Panc1 (cell line): Measurements from ENCODE around the gene WDR7. TPM values are rescaled to one million over a fixed set of nuclear protein-coding genes. Genes with fewer than 3 reads are reported as not detected.

Experiments used
- ATAC-seq: fragments of 200-7000 bp; cut with Tn5 transposase; 2 replicates; pipeline ENCODE4 v1.9.1; 2020; ENCODE audit warnings: mild to moderate bottlenecking, moderate library complexity
- BruUV-seq: library from RNA; stranded (reverse); fragments of 400-500 nt; replicated peaks from 2 replicates; lab custom pipeline; 2021; lab: Mats Ljungman, UMichigan
- CTCF ChIA-PET: fragments of 300-600 bp; sonication (Branson Sonifier 250); formaldehyde crosslinking; loops from one replicate; lab custom pipeline; 2022; ENCODE audit warnings: antibody characterized with exemption; lab: Charles Lee
- POLR2A ChIA-PET: fragments of 300-600 bp; sonication (Branson Sonifier 250); formaldehyde crosslinking; loops from one replicate; lab custom pipeline; 2022; ENCODE audit warnings: antibody characterized with exemption; lab: Charles Lee
- DNase-seq: peaks from one replicate; pipeline ENCODE4 v3.0.0-alpha.2; 2010; ENCODE audit warnings: low read depth, low spot score
- H3K27ac ChIP-seq: 2 replicates; pipeline ENCODE4 v1.5.1; 2011; ENCODE audit warnings: mild to moderate bottlenecking, low read length, inconsistent platforms
- H3K27me3 ChIP-seq: fragments of 200-500 bp; sonication (Bioruptor generic); 2 replicates; pipeline ENCODE4 v1.6.0; 2014; ENCODE audit warnings: low read length, inconsistent platforms; ENCODE audit not compliant: control insufficient read depth, insufficient read depth
- H3K36me3 ChIP-seq: fragments of 200-500 bp; sonication (Bioruptor generic); 2 replicates; pipeline ENCODE4 v1.5.1; 2014; ENCODE audit warnings: inconsistent platforms, mild to moderate bottlenecking, low read length, moderate library complexity; ENCODE audit not compliant: control insufficient read depth, insufficient read depth
- H3K4me1 ChIP-seq: 2 replicates; pipeline ENCODE4 v1.5.1; 2011; ENCODE audit warnings: inconsistent platforms, mild to moderate bottlenecking, low read length, moderate library complexity; ENCODE audit not compliant: control insufficient read depth, insufficient read depth
- H3K4me3 ChIP-seq, 2 experiments: 2 replicates each; pipeline ENCODE4 v1.5.1; 2011 to 2012; ENCODE audit warnings: low read depth in 2 of 2, low read length in 2 of 2, mild to moderate bottlenecking in 2 of 2, inconsistent platforms in 1 of 2, moderate library complexity in 1 of 2
- H3K9me3 ChIP-seq: fragments of 200-500 bp; sonication (Bioruptor generic); 2 replicates; pipeline ENCODE4 v1.5.1; 2014; ENCODE audit warnings: low read depth, mild to moderate bottlenecking, inconsistent platforms, low read length, moderate library complexity; ENCODE audit not compliant: control insufficient read depth, insufficient read depth
- POLR2AphosphoS5 ChIP-seq: IDR thresholded peaks from 2 replicates; pipeline ENCODE4 v1.6.1; 2012; ENCODE audit warnings: mild to moderate bottlenecking, low read depth, low read length, moderate library complexity
- SIN3A ChIP-seq: IDR thresholded peaks from 2 replicates; pipeline ENCODE4 v1.6.1; 2012; ENCODE audit warnings: low read depth, mild to moderate bottlenecking, low read length, moderate library complexity, borderline replicate concordance; ENCODE audit not compliant: insufficient read depth
- TCF7L2 ChIP-seq: IDR thresholded peaks from 2 replicates; pipeline ENCODE4 v1.6.1; 2011; ENCODE audit warnings: mild to moderate bottlenecking, low read depth, low read length, inconsistent platforms
- in situ Hi-C: cut with HindIII; loops from 2 replicates; pipeline ENCODE4 v1.10.0; 2016; ENCODE audit warnings: low sequenced_read_pairs, low pct_unique_long_range_greater_than_20kb
- intact Hi-C: fragments of 100-400 bp; cut with micrococcal nuclease; formaldehyde crosslinking; loops from one replicate; pipeline ENCODE4 v1.10.0; 2022; ENCODE audit not compliant: unreplicated experiment
- total RNA-seq: library from RNA; stranded (reverse); gene quantifications from one replicate; pipeline ENCODE4 v1.2.1, GENCODE V29; 2021; ENCODE audit not compliant: unreplicated experiment
- TF ChIP-seq, protein P1 (sequence below), 2 experiments: IDR thresholded peaks; 2 replicates each; pipeline ENCODE4 v1.6.1; 2011 to 2012; ENCODE audit warnings: low read depth in 2 of 2, control low read depth in 1 of 2, low read length in 1 of 2, mild to moderate bottlenecking in 1 of 2, moderate library complexity in 1 of 2; ENCODE audit not compliant: insufficient read depth in 1 of 2
- TF ChIP-seq, protein P2 (sequence below): fragments of 450-650 bp; IDR thresholded peaks from 2 replicates; pipeline ENCODE4 v1.5.1; 2017; ENCODE audit warnings: mild to moderate bottlenecking

WDR7 gene
- total RNA-seq, 1 experiment from 2014 or later, result 12.3 TPM

DNA sequence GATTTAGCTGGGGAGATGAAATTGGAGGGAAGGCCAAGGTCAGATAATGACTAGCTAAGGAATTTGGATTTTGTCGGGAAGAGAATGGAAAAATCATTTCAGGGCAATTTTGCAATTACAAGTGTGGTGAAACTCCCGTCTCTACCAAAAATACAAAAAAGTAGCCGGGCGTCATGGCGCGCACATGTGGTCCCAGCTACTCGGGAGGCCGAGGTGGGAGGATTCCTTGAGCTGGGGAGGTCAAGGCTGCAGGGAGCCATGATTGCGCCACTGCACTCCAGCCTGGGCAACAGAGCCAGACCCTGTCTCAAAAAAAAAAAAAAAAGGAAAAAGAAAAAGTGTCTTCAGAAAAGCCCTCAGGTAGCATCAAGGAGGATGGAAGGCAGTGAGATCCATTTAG lies 11.6 kb upstream of the WDR7 start:
- H3K27ac ChIP-seq, result no peak overlapping the region
- ATAC-seq (no peak), DNase-seq (no peak)
- no peaks in the 10 kb centered on the region for H3K9me3 ChIP-seq
- POLR2A ChIA-PET, result no interaction called here
- TF ChIP-seq TCF7L2 (no peak), SIN3A (no peak), POLR2AphosphoS5 (no peak)
- TF ChIP-seq, protein P1, sequence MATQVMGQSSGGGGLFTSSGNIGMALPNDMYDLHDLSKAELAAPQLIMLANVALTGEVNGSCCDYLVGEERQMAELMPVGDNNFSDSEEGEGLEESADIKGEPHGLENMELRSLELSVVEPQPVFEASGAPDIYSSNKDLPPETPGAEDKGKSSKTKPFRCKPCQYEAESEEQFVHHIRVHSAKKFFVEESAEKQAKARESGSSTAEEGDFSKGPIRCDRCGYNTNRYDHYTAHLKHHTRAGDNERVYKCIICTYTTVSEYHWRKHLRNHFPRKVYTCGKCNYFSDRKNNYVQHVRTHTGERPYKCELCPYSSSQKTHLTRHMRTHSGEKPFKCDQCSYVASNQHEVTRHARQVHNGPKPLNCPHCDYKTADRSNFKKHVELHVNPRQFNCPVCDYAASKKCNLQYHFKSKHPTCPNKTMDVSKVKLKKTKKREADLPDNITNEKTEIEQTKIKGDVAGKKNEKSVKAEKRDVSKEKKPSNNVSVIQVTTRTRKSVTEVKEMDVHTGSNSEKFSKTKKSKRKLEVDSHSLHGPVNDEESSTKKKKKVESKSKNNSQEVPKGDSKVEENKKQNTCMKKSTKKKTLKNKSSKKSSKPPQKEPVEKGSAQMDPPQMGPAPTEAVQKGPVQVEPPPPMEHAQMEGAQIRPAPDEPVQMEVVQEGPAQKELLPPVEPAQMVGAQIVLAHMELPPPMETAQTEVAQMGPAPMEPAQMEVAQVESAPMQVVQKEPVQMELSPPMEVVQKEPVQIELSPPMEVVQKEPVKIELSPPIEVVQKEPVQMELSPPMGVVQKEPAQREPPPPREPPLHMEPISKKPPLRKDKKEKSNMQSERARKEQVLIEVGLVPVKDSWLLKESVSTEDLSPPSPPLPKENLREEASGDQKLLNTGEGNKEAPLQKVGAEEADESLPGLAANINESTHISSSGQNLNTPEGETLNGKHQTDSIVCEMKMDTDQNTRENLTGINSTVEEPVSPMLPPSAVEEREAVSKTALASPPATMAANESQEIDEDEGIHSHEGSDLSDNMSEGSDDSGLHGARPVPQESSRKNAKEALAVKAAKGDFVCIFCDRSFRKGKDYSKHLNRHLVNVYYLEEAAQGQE (IDR thresholded peaks at IDR 0.05; ENCODE audit: insufficient read depth in 1 of 2, low read depth in 2 of 2, low read length in 1 of 2), result no peak
- TF ChIP-seq, protein P2, sequence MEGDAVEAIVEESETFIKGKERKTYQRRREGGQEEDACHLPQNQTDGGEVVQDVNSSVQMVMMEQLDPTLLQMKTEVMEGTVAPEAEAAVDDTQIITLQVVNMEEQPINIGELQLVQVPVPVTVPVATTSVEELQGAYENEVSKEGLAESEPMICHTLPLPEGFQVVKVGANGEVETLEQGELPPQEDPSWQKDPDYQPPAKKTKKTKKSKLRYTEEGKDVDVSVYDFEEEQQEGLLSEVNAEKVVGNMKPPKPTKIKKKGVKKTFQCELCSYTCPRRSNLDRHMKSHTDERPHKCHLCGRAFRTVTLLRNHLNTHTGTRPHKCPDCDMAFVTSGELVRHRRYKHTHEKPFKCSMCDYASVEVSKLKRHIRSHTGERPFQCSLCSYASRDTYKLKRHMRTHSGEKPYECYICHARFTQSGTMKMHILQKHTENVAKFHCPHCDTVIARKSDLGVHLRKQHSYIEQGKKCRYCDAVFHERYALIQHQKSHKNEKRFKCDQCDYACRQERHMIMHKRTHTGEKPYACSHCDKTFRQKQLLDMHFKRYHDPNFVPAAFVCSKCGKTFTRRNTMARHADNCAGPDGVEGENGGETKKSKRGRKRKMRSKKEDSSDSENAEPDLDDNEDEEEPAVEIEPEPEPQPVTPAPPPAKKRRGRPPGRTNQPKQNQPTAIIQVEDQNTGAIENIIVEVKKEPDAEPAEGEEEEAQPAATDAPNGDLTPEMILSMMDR, result no peak
- in situ Hi-C loops, result no loop called here
- peaks cover 8% of the 10 kb centered on the region; the same call in 1 of the 2 replicates for H3K4me1 ChIP-seq
- BruUV-seq, result no TSS peak
- intact Hi-C loops, result no loop called here
- peaks cover 9% of the 10 kb centered on the region for H3K36me3 ChIP-seq
- CTCF ChIA-PET, result no interaction called here
- peak overlapping the region in 1 of 2 experiments; percentile 63; a peak in 1 of 4 replicates for H3K4me3 ChIP-seq
- H3K27me3 ChIP-seq, result no peaks in the 10 kb centered on the region

DNA sequence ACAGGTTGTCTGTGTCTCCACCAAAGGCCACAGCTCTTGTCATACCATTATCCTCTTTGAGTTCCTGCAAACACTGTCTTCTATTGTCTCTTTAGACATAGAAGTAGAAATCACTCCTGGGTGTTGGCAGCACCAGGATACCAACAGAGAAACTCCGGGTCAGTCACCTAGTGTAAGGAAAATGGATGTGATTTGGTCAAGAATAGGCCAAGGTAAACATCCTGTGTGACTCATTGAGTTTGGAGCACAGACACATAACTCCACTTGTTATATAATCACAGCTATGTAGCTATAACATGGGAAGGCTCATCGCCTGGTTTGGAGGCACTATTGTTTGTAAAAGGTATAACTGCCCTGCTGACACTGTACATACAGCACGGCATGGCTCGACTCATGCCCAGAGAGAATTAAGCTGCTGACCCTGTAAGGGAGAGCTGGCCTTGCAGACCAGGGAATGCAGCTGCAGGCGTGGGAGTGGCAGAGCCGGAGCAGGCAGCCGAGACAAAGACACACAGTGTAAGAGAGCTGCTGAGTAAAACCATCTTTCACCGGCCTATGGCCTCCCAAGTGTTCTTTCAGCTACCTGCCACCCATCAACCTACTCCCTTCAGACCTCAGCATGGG lies 9.3 kb upstream of the WDR7 start:
- TF ChIP-seq TCF7L2 (no peak), SIN3A (no peak), POLR2AphosphoS5 (no peak)
- TF ChIP-seq, protein P2, result no peak
- TF ChIP-seq, protein P1 (IDR thresholded peaks at IDR 0.05; ENCODE audit: insufficient read depth in 1 of 2, low read depth in 2 of 2, low read length in 1 of 2), result no peak
- CTCF ChIA-PET, result no interaction called here
- in situ Hi-C loops, result no loop called here
- Histone ChIP-seq H3K27ac (no peak overlapping the region; the same call in 1 of the 2 replicates), H3K4me3 (no peak overlapping the region), H3K9me3 (no peaks in the 10 kb centered on the region), H3K4me1 (peaks cover 3% of the 10 kb centered on the region; the same call in 1 of the 2 replicates), H3K27me3 (no peaks in the 10 kb centered on the region), H3K36me3 (peaks cover 7% of the 10 kb centered on the region; the same call in 1 of the 2 replicates)
- intact Hi-C loops, result no loop called here
- no TSS peak for BruUV-seq
- no peak for DNase-seq
- ATAC-seq, result no peak
- POLR2A ChIA-PET, result no interaction called here
